IMR-90 (cell line): ENCODE measurements around the gene SLC27A6. TPM values are rescaled to one million over a fixed set of nuclear protein-coding genes. Genes with fewer than 3 reads are reported as not detected.

ENCODE experiments used
- ATAC-seq: fragments of 200-7000 bp; cut with Tn5 transposase; 2 replicates; pipeline ENCODE4 v1.9.1; 2020; ENCODE audit warnings: low read depth, mild to moderate bottlenecking, moderate library complexity
- BruUV-seq: library from RNA; stranded (reverse); fragments of 400-500 nt; replicated peaks from 2 replicates; lab custom pipeline; 2021; lab: Mats Ljungman, UMichigan
- CTCF ChIA-PET: fragments of 300-600 bp; formaldehyde crosslinking; extraction: SDS; loops from one replicate; lab custom pipeline; 2021; ENCODE audit warnings: antibody characterized with exemption; lab: Yijun Ruan, JAX
- POLR2A ChIA-PET: fragments of 300-600 bp; sonication (Branson Sonifier 250); formaldehyde crosslinking; loops from one replicate; lab custom pipeline; 2022; ENCODE audit warnings: antibody characterized with exemption; ENCODE audit not compliant: unreplicated experiment; lab: Charles Lee
- DNase-seq: peaks from one replicate; pipeline ENCODE4 v3.0.0; 2013
- H2AFZ ChIP-seq: replicated peaks from 2 replicates; pipeline ENCODE3; 2013; ENCODE audit warnings: low read length, mild to moderate bottlenecking; ENCODE audit not compliant: poor library complexity
- H2AK5ac ChIP-seq: 2 replicates; pipeline ENCODE4 v1.6.1; 2013; ENCODE audit warnings: low read depth, low read length, inconsistent platforms
- H2AK9ac ChIP-seq: replicated peaks from 2 replicates; pipeline ENCODE3; 2013; ENCODE audit warnings: mild to moderate bottlenecking, low read depth, low read length, moderate library complexity; ENCODE audit not compliant: poor library complexity
- H2BK120ac ChIP-seq: 2 replicates; pipeline ENCODE4 v1.6.1; 2013; ENCODE audit warnings: low read depth, low read length, inconsistent platforms
- H2BK15ac ChIP-seq: 3 replicates; pipeline ENCODE4 v1.6.1; 2013; ENCODE audit warnings: low read depth, low read length, inconsistent platforms
- H2BK20ac ChIP-seq: 2 replicates; pipeline ENCODE4 v1.6.1; 2013; ENCODE audit warnings: low read depth, mild to moderate bottlenecking, inconsistent platforms, low read length, moderate library complexity
- H2BK5ac ChIP-seq: 2 replicates; pipeline ENCODE4 v1.6.1; 2013; ENCODE audit warnings: mild to moderate bottlenecking, low read depth, low read length, inconsistent platforms; ENCODE audit not compliant: poor library complexity, severe bottlenecking
- H3K14ac ChIP-seq: replicated peaks from 2 replicates; pipeline ENCODE4 v1.6.1; 2013; ENCODE audit warnings: low read depth, low read length, inconsistent platforms
- H3K18ac ChIP-seq: 2 replicates; pipeline ENCODE4 v1.6.1; 2013; ENCODE audit warnings: low read depth, low read length, control low read depth
- H3K23ac ChIP-seq: 2 replicates; pipeline ENCODE4 v1.6.1; 2013; ENCODE audit warnings: low read depth, low read length, inconsistent platforms
- H3K27ac ChIP-seq: 2 replicates; pipeline ENCODE4 v1.5.1; 2013; ENCODE audit warnings: mild to moderate bottlenecking, control low read depth, low read length; ENCODE audit not compliant: insufficient read depth
- H3K27me3 ChIP-seq: 2 replicates; pipeline ENCODE4 v1.6.1; 2013; ENCODE audit warnings: low read length; ENCODE audit not compliant: control insufficient read depth, insufficient read depth
- H3K36me3 ChIP-seq: 2 replicates; pipeline ENCODE4 v1.6.1; 2013; ENCODE audit warnings: low read length, mixed read lengths; ENCODE audit not compliant: control insufficient read depth, insufficient read depth
- H3K4ac ChIP-seq: 2 replicates; pipeline ENCODE4 v1.6.1; 2013; ENCODE audit warnings: low read depth, low read length, inconsistent platforms
- H3K4me1 ChIP-seq: 2 replicates; pipeline ENCODE4 v1.6.1; 2013; ENCODE audit warnings: low read length, mixed read lengths; ENCODE audit not compliant: control insufficient read depth, insufficient read depth
- H3K4me2 ChIP-seq: 2 replicates; pipeline ENCODE4 v1.6.1; 2013; ENCODE audit warnings: low read depth, mild to moderate bottlenecking, control low read depth, low read length, moderate library complexity
- H3K4me3 ChIP-seq: 2 replicates; pipeline ENCODE4 v1.5.1; 2013; ENCODE audit warnings: low read depth, mild to moderate bottlenecking, control low read depth, low read length, moderate library complexity; ENCODE audit not compliant: insufficient read depth
- H3K56ac ChIP-seq: 2 replicates; pipeline ENCODE4 v1.6.1; 2013; ENCODE audit warnings: low read length, inconsistent platforms; ENCODE audit not compliant: insufficient read depth; ENCODE audit errors: extremely low read depth
- H3K79me1 ChIP-seq, 2 experiments: 2 replicates each; pipeline ENCODE4 v1.6.1; 2013; ENCODE audit warnings: low read length in 2 of 2, inconsistent platforms in 1 of 2, low read depth in 1 of 2
- H3K9ac ChIP-seq: 2 replicates; pipeline ENCODE4 v1.6.1; 2013; ENCODE audit warnings: low read depth, low read length, control low read depth
- H3K9me1 ChIP-seq: 2 replicates; pipeline ENCODE4 v1.6.1; 2013; ENCODE audit warnings: low read length, inconsistent platforms; ENCODE audit not compliant: insufficient read depth
- H3K9me3 ChIP-seq: 2 replicates; pipeline ENCODE4 v1.6.1; 2013; ENCODE audit warnings: low read length; ENCODE audit not compliant: control insufficient read depth, insufficient read depth
- H4K20me1 ChIP-seq: 2 replicates; pipeline ENCODE4 v1.6.1; 2013; ENCODE audit warnings: low read length, inconsistent platforms; ENCODE audit not compliant: insufficient read depth
- H4K5ac ChIP-seq: 2 replicates; pipeline ENCODE4 v1.6.1; 2013; ENCODE audit warnings: mild to moderate bottlenecking, low read depth, low read length, control low read depth
- H4K8ac ChIP-seq, 2 experiments: 2 replicates each; pipeline ENCODE4 v1.6.1; 2013; ENCODE audit warnings: low read depth in 2 of 2, low read length in 2 of 2, control low read depth in 1 of 2, inconsistent platforms in 1 of 2
- H4K91ac ChIP-seq: 2 replicates; pipeline ENCODE4 v1.6.1; 2013; ENCODE audit warnings: low read depth, low read length, inconsistent platforms; ENCODE audit not compliant: insufficient read depth
- BHLHE40 ChIP-seq: fragments of 150-350 bp; IDR thresholded peaks from 2 replicates; pipeline ENCODE4 v1.6.1; 2016; ENCODE audit warnings: mild to moderate bottlenecking, low read depth, low read length
- CHD1 ChIP-seq: IDR thresholded peaks from 2 replicates; pipeline ENCODE4 v1.6.1; 2012; ENCODE audit warnings: low read depth, low read length, improper control_type of control experiment
- CTCF ChIP-seq: conservative IDR thresholded peaks from 2 replicates; pipeline ENCODE4 v1.5.1; 2012; ENCODE audit warnings: mild to moderate bottlenecking, low read depth, low read length, improper control_type of control experiment
- FOS ChIP-seq: fragments of 150-350 bp; IDR thresholded peaks from 2 replicates; pipeline ENCODE4 v1.6.1; 2016; ENCODE audit warnings: low read depth, low read length
- MXI1 ChIP-seq: IDR thresholded peaks from 2 replicates; pipeline ENCODE4 v1.6.1; 2012; ENCODE audit warnings: low read depth, mild to moderate bottlenecking, low read length, moderate library complexity, borderline replicate concordance
- NFE2L2 ChIP-seq: fragments of 150-350 bp; IDR thresholded peaks from 2 replicates; pipeline ENCODE4 v1.6.1; 2016; ENCODE audit warnings: low read depth, mild to moderate bottlenecking, low read length
- POLR2A ChIP-seq: IDR thresholded peaks from 2 replicates; pipeline ENCODE4 v1.6.1; 2012; ENCODE audit warnings: mild to moderate bottlenecking, low read depth, low read length
- RAD21 ChIP-seq: IDR thresholded peaks from 2 replicates; pipeline ENCODE4 v1.6.1; 2012; ENCODE audit warnings: low read length, improper control_type of control experiment
- RFX5 ChIP-seq: IDR thresholded peaks from 2 replicates; pipeline ENCODE4 v1.8.0; 2012; ENCODE audit warnings: low read depth, mild to moderate bottlenecking, low read length, moderate library complexity
- dilution Hi-C: fragments of 300-500 bp; cut with HindIII; formaldehyde crosslinking; loops from one replicate; pipeline ENCODE4 v1.14.3; 2018; ENCODE audit warnings: low sequenced_read_pairs; ENCODE audit not compliant: unreplicated experiment
- in situ Hi-C: fragments of 300-500 bp; cut with MboI; formaldehyde crosslinking; loops from 3 replicates; pipeline ENCODE4 v1.14.3; 2019; ENCODE audit warnings: low sequenced_read_pairs, inconsistent platforms, mixed read lengths
- intact Hi-C: fragments of 100-400 bp; cut with micrococcal nuclease; formaldehyde crosslinking; loops from 2 replicates; pipeline ENCODE4 v1.10.0; 2022
- polyA plus RNA-seq, 3 experiments: library from polyadenylated mRNA; depleted of rRNA; stranded (reverse); fragments of >200 nt; gene quantifications; 2 replicates each; pipeline ENCODE4 v1.2.3, GENCODE V29; 2012; ENCODE audit warnings: low replicate concordance in 1 of 3
- total RNA-seq: library from RNA; depleted of rRNA; stranded (reverse); fragments of >200 nt; gene quantifications from 2 replicates; pipeline ENCODE4 v1.2.3, GENCODE V29; 2012

The SLC27A6 gene
- total and polyA plus RNA-seq, 2 of the 4 experiments (the other 2 are of a cell fraction): under 0.01 to 0.02 TPM

GRCh38 chr5:129067745-129068144 lies 102.5 kb downstream of the SLC27A6 start:
- Histone ChIP-seq H4K8ac (no peak overlapping the region), H3K27me3 (no peaks in the 10 kb centered on the region)
- POLR2A ChIA-PET: no interaction called here

More at GRCh38 chr5:129067745-129068144, 102.5 kb downstream of the SLC27A6 start:
- no peak overlapping the region for H3K23ac ChIP-seq
- ATAC-seq (no peak), DNase-seq (no peak)
- H3K9me1 ChIP-seq: no peaks in the 10 kb centered on the region
- in situ Hi-C loops (no loop called here), intact Hi-C loops (no loop called here), dilution Hi-C loops (no loop called here)
- no peak overlapping the region for H2AFZ ChIP-seq
- no peak overlapping the region for H2BK20ac ChIP-seq
- TF ChIP-seq CTCF: no peak
- TF ChIP-seq BHLHE40: no peak
- no peak for TF ChIP-seq POLR2A
- TF ChIP-seq NFE2L2: no peak
- no peak for TF ChIP-seq RFX5
- TF ChIP-seq FOS: no peak
- TF ChIP-seq RAD21: no peak
- TF ChIP-seq MXI1: no peak
- no peak for TF ChIP-seq CHD1
- H3K9me3 ChIP-seq: no peaks in the 10 kb centered on the region
- no peak overlapping the region for H3K18ac ChIP-seq
- H3K36me3 ChIP-seq: no peaks in the 10 kb centered on the region
- no peak overlapping the region for H2BK5ac ChIP-seq
- no peaks in the 10 kb centered on the region for H4K20me1 ChIP-seq
- no peak overlapping the region for H2BK15ac ChIP-seq
- no peaks in the 10 kb centered on the region for H3K79me1 ChIP-seq
- H3K4me3 ChIP-seq: no peak overlapping the region
- H3K4me2 ChIP-seq: no peak overlapping the region
- CTCF ChIA-PET: no interaction called here
- H3K4me1 ChIP-seq: no peaks in the 10 kb centered on the region
- H4K91ac ChIP-seq: no peak overlapping the region
- H2AK5ac ChIP-seq: no peak overlapping the region
- BruUV-seq: no TSS peak
- no peak overlapping the region for H3K4ac ChIP-seq
- no peak overlapping the region for H3K56ac ChIP-seq
- H3K27ac ChIP-seq: no peak overlapping the region
- no peak overlapping the region for H3K9ac ChIP-seq
- no peak overlapping the region for H3K14ac ChIP-seq
- H4K5ac ChIP-seq: no peak overlapping the region
- H2BK120ac ChIP-seq: no peak overlapping the region
- no peak overlapping the region for H2AK9ac ChIP-seq
